Bronchial epithelial cell (primary cell): ENCODE data around the gene SEMA3F. TPM values are rescaled to one million over a fixed set of nuclear protein-coding genes. Genes with fewer than 3 reads are reported as not detected.

Experiments
- DNase-seq: peaks from one replicate; pipeline ENCODE4 v3.0.0-alpha.2; 2010; ENCODE audit warnings: low read depth
- FAIRE-seq: peaks from 2 replicates; lab custom pipeline; 2011; peaks lifted over from hg19 to GRCh38; lab: Jason Lieb, UNC
- H3K27me3 ChIP-seq: 2 replicates; pipeline ENCODE4 v1.5.1; 2011; ENCODE audit warnings: low read length; ENCODE audit not compliant: control insufficient read depth, insufficient read depth
- H3K36me3 ChIP-seq: 2 replicates; pipeline ENCODE4 v1.5.1; 2011; ENCODE audit warnings: low read length; ENCODE audit not compliant: control insufficient read depth, insufficient read depth
- H3K4me3 ChIP-seq: 2 replicates; pipeline ENCODE4 v1.5.1; 2011; ENCODE audit warnings: mild to moderate bottlenecking, low read depth, low read length, control low read depth
- CTCF ChIP-seq: IDR thresholded peaks from 2 replicates; pipeline ENCODE4 v1.5.1; 2011; ENCODE audit warnings: mild to moderate bottlenecking, moderate library complexity, low read length, control low read depth, inconsistent platforms; ENCODE audit not compliant: insufficient read depth, severe bottlenecking
- total RNA-seq: library from RNA; depleted of rRNA; stranded (reverse); fragments of >200 nt; gene quantifications from 2 replicates; pipeline ENCODE4 v1.2.1, GENCODE V29; 2014

The SEMA3F gene
- total RNA-seq, 1 donor from 2014 or later: 35.5 TPM

GRCh38 chr3:50229490-50229889 lies 74.4 kb downstream of the SEMA3F start:
- DNase-seq: no peak
- no peak for TF ChIP-seq CTCF
- FAIRE-seq: no peak
- H3K27me3 ChIP-seq: no peaks in the 10 kb centered on the region
- no peak overlapping the region for H3K4me3 ChIP-seq
- no peaks in the 10 kb centered on the region for H3K36me3 ChIP-seq

GRCh38 chr3:50230104-50230793 lies 75.1 kb downstream of the SEMA3F start:
- FAIRE-seq: no peak
- TF ChIP-seq CTCF: no peak
- no peak overlapping the region for H3K4me3 ChIP-seq

GRCh38 chr3:50230794-50231125 lies 75.6 kb downstream of the SEMA3F start:
- Histone ChIP-seq H3K36me3 (no peaks in the 10 kb centered on the region), H3K27me3 (no peaks in the 10 kb centered on the region), H3K4me3 (no peak overlapping the region)
- DNase-seq: no peak
- no peak for TF ChIP-seq CTCF
- FAIRE-seq: no peak

More at GRCh38 chr3:50230104-50230793, 75.1 kb downstream of the SEMA3F start:
- no peaks in the 10 kb centered on the region for H3K36me3 ChIP-seq
- H3K27me3 ChIP-seq: no peaks in the 10 kb centered on the region
- DNase-seq: no peak

GRCh38 chr3:50231581-50231980 lies 76.5 kb downstream of the SEMA3F start:
- DNase-seq: no peak
- H3K4me3 ChIP-seq: no peak overlapping the region
- no peaks in the 10 kb centered on the region for H3K36me3 ChIP-seq
- no peaks in the 10 kb centered on the region for H3K27me3 ChIP-seq
- no peak for TF ChIP-seq CTCF
- FAIRE-seq: no peak

GRCh38 chr3:50232303-50232702 lies 77.2 kb downstream of the SEMA3F start:
- no peaks in the 10 kb centered on the region for H3K27me3 ChIP-seq
- DNase-seq: no peak
- no peak for FAIRE-seq
- H3K4me3 ChIP-seq: no peak overlapping the region
- no peaks in the 10 kb centered on the region for H3K36me3 ChIP-seq
- TF ChIP-seq CTCF: no peak

GRCh38 chr3:50233176-50233575 lies 78.1 kb downstream of the SEMA3F start:
- FAIRE-seq: no peak
- Histone ChIP-seq H3K27me3 (no peaks in the 10 kb centered on the region), H3K36me3 (no peaks in the 10 kb centered on the region), H3K4me3 (no peak overlapping the region)
- no peak for DNase-seq
- no peak for TF ChIP-seq CTCF
